Umbilical cord (tissue), 2 donors: ENCODE data around the gene AKAP9. TPM values are rescaled to one million over a fixed set of nuclear protein-coding genes. Genes with fewer than 3 reads are reported as not detected.
A peak's percentile ranks its signal among the peaks of the same experiment; 100 is the strongest.
"Not testable (repeated sequence)": the region's sequence is repeated elsewhere in the genome, so short reads cannot be mapped to it uniquely, and the experiment has no call there.

Experiments
- DNase-seq: peaks from one replicate; pipeline ENCODE4 v3.0.0-alpha.2; 2015; ENCODE audit warnings: low spot score
- total RNA-seq: library from RNA; depleted of rRNA; stranded (reverse); fragments of >200 nt; gene quantifications from one replicate; pipeline ENCODE4 v1.2.3, GENCODE V29; 2014; ENCODE audit warnings: low replicate concordance; ENCODE audit not compliant: insufficient read depth

AKAP9 gene
- total RNA-seq, 1 donor from 2014 or later: 99.7 TPM

DNA sequence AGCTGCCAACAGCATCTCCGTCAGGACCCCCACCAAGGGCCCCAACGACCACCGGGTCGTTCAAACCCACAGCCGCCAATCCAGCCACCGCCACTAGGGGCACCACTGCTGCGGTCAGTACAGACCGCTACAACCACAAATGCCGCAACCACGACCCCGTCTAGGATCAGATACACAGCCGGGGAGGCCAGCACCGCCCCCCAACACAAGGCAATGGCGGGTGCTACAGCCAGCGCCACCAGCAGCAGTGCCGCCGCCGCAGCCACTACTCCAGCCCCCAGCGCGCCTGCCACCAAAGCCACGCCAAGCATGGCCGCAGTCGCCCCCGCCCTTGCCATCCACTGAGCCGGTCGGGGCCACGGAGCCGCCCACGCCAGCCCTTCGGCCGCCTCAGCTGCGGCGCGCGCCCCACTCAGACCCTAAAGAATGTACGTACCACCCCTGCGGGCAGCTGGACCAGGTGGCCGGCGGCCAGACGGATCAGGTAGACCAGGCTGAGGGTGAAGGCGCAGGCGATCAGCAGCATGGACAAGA is 193.1 kb downstream of the AKAP9 start:
- DNase-seq: peak; percentile 67

DNA sequence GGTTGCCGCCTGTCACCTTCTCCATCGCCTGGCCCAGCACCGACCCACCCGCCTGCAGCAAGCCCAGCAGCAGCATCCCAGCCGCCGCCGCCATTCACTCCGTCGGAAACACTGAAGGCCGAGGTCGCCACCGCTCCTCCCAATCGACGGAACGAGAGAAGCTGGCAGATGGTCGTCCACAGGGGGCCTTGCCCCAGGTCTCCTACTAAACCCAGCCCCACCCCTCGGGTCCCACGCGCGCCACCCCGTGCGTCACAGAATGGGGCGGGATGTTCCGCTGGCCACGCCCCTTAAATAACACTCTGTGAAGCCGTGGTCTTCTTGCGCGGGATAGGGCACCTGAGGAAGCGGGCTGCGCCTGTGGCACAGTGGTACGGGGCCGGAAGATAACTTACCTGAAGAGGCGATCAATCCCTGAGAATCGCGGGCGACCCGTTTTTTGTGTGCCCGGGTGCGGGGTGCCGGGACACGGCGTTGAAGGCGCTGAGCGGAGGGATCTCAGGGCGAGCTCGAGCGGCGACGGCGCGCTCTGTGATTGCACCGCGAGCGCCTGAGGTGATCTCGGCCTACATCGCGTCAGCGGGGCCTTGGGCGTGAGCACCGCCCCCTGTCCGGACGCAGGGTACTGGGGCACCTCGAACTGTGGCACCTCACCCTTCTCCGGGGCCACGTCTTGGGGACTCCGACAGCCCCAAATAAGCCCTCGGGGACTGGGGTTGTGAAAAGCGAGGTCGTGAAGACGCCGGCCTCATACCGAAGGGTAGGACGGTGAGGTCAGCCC is 193.8 kb downstream of the AKAP9 start, which contains the start of gene CYP51A1:
CYP51A1 (minus strand) TSS at position 207 of the 781 bp plus-strand sequence; CDS start at position 94, 113 bp downstream.
- peak; percentile 96 for DNase-seq

DNA sequence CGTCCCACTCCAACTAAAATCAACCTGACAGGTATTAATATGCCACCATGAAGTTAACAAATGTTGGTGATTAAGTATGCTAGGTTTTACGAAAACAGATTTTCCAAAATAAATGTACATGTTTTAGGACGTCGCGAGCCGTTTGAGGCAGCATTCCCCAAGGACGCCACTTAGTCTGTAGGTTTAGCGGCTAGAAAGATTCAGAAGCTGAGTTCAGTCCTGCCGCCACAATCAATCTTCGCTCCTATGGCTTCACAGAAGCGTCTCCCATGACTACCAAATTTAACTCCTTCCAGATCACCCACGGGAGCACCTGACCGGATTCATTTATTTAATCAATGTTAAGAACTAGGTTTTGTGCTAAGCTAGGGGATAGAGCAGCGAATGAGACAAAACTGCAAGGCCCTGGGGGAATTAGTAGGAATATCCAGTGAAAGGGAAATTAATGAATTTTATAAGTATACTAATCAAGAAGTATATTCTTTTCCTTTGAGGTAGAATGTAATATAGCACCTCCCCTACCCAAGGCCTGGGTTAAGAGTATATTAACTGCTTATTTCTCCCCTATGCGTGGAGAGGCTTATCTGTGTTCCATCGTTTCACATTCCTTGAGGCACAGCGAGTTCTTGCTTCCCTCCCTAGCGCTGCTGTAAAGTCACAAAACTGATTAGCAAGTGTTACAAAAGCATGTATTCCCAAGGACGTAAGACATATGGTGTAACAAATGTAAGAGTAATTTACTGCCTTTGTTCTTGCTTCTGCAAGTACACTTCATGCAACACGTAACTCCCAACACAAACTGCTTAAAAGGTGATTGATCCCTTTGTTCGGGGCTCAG is 194.6 kb downstream of the AKAP9 start:
- DNase-seq: peak; percentile 68

DNA sequence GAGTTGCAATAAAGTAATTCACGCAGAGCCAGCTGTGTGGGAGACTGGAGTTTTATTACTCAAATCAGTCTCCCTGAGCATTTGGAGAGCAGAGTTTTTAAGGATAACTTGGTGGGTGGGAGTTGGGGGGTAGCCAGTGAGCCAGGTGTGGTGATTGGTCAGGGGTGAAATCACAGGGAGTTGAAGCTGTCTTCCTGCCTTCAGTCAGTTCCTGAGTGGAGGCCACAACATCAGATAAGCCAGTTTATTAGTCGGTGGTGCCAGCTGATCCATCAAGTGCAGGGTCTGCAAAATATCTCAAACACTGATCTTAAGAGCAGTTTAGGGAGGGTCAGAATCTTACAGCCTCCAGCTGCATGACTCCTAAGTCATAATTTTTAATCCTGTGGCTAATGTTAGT is 196.9 kb downstream of the AKAP9 start:
- DNase-seq: peak; percentile 69

DNA sequence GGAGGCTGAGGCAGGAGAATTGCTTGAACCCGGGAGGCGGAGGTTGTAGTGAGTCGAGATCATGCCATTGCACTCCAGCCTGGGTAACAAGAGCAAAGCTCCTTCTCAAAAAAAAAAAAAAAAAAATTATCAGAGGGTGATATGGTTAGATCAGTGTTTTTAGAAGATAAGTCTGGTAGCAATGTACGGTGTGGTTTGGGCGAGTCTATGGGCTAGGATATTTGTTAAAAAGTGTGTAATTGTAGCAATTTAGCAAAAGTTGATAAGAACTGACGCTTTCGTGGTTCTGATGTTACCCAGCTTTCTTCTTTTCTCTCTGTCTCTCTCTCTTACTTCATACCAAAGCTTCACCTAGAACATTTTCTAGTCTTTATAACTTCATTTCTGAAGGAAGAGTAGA is 200.5 kb downstream of the AKAP9 start:
- no peak for DNase-seq

DNA sequence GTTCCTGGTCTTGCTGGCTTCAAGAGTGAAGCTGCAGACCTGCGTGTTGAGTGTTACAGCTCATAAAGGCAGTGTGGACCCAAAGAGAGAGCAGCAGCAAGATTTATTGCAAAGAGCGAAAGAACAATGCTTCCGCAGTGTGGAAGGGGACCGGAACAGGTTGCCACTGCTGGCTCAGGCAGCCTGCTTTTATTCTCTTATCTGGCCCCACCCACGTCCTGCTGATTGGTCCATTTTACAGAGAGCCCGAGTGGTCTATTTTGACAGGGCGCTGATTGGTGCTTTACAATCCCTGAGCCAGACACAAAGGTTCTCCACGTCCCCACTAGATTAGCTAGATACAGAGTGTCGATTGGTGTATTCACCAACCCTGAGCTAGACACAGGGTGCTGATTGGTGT is 202.1 kb downstream of the AKAP9 start:
- DNase-seq: not testable (repeated sequence)

DNA sequence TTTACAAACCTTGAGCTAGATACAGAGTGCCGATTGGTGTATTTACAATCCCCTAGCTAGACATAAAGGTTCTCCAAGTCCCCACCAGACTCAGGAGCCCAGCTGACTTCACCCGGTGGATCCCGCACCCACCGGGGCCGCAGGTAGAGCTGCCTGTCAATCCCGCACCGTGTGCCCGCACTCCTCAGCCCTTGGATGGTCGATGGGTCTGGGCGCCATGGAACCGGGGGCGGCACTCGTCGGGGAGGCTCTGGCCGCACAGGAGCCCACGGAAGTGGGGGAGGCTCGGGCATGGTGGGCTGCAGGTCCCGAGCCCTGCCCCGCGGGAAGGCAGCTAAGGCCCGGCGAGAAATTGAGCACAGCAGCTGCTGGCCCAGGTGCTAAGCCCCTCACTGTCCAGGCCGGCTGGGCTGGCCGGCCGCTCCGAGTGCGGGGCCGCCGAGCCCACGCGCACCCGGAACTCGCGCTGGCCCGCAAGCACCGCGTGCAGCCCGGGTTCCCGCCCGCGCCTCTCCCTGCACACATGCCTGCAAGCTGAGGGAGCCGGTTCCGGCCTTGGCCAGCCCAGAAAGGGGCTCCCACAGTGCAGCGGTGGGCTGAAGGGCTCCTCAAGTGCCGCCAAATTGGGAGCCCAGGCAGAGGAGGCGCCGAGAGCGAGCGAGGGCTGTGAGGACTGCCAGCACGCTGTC is 202.7 kb downstream of the AKAP9 start:
- not testable (repeated sequence) for DNase-seq

DNA sequence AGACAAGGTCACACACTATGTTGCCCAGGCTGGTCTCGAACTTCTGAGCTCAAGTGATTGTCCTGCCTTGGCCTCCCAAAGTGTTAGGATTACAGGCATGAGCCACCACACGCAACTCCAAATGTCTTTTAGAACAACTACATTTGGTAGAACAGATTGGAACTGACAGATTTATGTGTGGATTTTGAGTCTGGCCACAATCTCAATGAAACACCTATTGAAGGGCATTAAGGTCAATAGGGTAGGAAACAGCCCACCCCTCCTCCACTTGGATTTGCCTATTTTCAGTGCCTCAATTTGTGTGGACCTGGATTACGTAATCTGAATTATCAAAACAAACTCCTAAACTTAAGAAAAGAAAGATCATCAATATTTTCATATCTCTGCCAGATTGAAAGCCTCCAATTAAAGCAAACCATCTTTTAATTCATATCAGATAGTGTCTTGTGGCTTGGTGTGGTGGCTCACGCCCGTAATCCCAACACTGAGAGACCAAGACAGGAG is 209.1 kb downstream of the AKAP9 start:
- no peak for DNase-seq

DNA sequence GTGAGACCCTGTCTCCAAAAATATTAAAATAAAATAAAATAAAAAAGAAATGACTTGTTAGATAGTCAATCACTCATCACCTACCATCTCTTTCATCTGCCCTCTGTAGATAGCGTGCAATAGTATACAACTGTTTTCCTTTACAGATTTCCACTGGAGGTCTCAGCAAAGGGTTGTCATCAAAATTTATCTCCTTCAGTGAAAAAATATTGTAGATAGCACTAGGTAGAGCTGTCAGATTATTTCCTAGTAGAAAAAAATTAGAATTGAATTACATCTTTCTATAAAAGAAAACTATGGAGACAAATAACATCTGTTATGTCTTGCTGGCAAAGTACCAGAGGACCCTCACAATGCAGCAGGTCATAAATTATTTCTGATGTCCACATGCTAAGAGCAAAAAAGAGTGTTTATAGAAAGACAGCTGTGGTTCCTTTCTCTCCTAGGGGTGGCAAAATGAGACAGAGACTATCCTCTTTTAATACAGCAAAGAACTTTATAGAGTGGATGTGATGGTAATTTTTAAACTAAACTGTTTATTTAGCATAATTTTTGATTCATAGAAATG is 209.9 kb downstream of the AKAP9 start:
- DNase-seq: no peak

DNA sequence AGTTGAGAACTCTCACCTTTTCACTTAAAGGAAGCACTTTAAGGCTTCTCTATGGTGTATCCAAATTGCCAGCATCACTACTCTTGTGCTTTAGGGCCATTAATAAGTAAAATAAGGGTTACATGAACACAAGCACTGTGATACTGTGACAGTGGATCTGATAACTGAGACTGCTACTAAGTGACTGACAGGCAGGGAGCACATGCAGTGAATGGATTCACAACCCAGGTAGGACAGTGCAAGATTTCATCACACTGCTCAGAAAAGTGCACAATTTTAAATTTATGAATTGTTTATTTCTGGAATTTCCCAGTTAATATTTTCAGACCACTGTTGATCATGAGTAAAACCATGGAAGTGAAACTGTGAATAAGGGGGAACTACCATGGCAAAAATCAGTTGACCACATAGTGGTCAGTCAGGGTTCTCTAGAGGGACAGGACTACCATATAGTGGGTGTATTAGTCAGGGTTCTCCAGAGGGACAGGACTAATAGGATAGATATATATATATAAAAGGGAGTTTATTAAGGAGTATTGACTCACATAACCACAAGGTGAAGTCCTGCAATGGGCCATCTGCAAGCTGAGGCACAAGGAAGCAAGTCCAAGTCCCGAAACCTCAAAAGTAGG is 214.6 kb downstream of the AKAP9 start:
- DNase-seq: no peak

DNA sequence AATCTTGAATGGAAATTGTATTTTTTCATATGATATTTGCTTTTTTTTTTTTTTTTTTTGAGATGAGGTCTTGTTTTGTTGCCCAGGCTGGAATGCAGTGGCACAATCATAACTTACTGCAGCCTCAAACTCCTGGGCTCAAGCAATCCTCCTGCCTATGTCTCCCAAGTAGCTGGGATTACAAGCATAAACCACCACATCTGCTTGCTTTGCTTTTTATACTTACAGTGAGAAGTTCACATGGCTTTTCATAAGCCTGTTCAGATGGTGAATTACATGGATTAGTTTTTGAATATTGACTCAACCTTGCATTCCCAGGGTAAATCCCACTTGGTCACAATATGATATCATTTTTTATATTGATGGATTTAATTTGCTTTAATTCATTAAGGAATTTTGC is 216.3 kb downstream of the AKAP9 start:
- DNase-seq: peak; percentile 80

DNA sequence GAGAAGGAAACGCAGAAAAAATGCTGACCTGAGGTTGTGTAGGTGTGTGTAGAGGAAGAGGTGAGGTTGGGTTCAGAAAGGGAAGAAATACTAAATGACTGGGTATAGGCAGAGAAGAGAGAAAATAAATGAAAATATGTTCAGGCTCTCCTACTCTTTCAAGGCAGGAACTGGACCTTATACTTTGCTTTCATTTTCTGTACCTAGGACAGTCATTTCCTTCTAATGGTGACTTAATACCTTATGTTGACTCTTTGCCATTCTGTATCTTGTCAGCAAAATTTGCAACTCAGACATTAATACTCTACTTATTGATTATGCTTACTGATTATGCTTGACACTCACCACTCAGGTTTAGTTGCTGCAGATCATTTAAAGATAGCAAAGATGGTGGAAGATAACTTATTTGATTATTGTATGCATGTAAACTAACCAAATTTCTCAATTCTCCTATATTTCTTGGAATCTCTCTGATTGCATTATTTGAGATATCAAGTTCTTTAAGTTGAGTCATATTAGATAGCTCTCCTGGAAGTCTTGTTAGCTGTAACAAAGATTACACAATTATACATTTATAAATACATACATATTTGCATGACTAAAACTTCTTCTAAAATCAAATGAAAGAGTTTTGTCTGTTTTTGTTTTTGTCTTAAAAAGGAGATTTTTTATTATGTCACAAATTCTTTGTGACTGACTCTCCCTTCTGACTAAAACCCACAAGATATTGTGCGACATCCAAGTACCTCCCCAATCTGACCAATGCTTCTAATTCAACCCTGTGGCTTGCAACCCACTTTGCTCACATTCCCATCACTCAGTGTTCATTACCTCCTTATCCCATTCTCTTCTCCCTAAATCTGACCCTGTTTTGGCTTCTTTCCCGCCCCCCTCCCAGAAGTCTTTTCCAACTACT is 218.3 kb downstream of the AKAP9 start:
- DNase-seq: no peak

Other genes with a start within 250 kb of the AKAP9 start
- gene MTERF1, start 60.2 kb upstream of the AKAP9 start, total RNA-seq: 22.6 TPM
- gene CYP51A1, start 193.6 kb downstream of the AKAP9 start, total RNA-seq: 93.4 TPM
- 4.1 TPM for gene LRRD1, start 238.3 kb downstream of the AKAP9 start, total RNA-seq